H9 (cell line): ENCODE results near the gene CCDC70. TPM values are rescaled to one million over a fixed set of nuclear protein-coding genes. Genes with fewer than 3 reads are reported as not detected.
A peak's percentile ranks its signal among the peaks of the same experiment; 100 is the strongest.
"Not testable (repeated sequence)": the region's sequence is repeated elsewhere in the genome, so short reads cannot be mapped to it uniquely, and the experiment has no call there.

Source experiments
- DNase-seq: peaks from one replicate; pipeline ENCODE4 v3.0.0-alpha.2; 2017
- H2AFZ ChIP-seq: one replicate; pipeline ENCODE4 v1.6.1; 2013; ENCODE audit warnings: mild to moderate bottlenecking, low read length, control low read depth, moderate library complexity
- H2AK5ac ChIP-seq: 2 replicates; pipeline ENCODE4 v1.6.1; 2013; ENCODE audit warnings: low read length, control low read depth, mixed read lengths; ENCODE audit not compliant: insufficient read length
- H2BK120ac ChIP-seq: one replicate; pipeline ENCODE4 v1.6.1; 2013; ENCODE audit warnings: low read depth, mild to moderate bottlenecking, low read length, control low read depth, inconsistent platforms; ENCODE audit not compliant: poor library complexity, severe bottlenecking
- H2BK12ac ChIP-seq: 2 replicates; pipeline ENCODE4 v1.6.1; 2013; ENCODE audit warnings: low read length, control low read depth, mixed read lengths, low read depth; ENCODE audit not compliant: insufficient read length
- H2BK15ac ChIP-seq: 2 replicates; pipeline ENCODE4 v1.6.1; 2013; ENCODE audit warnings: low read depth, low read length, control low read depth
- H2BK20ac ChIP-seq: one replicate; pipeline ENCODE4 v1.6.1; 2013; ENCODE audit warnings: low read depth, mild to moderate bottlenecking, low read length, control low read depth, inconsistent platforms; ENCODE audit not compliant: poor library complexity, severe bottlenecking
- H2BK5ac ChIP-seq: 2 replicates; pipeline ENCODE4 v1.6.1; 2013; ENCODE audit warnings: low read length, control low read depth, mixed read lengths; ENCODE audit not compliant: insufficient read length
- H3K14ac ChIP-seq: 2 replicates; pipeline ENCODE4 v1.6.1; 2013; ENCODE audit warnings: low read length, control low read depth; ENCODE audit not compliant: insufficient read depth
- H3K18ac ChIP-seq: 2 replicates; pipeline ENCODE4 v1.6.1; 2013; ENCODE audit warnings: low read depth, mild to moderate bottlenecking, mixed read lengths, low read length, control low read depth; ENCODE audit not compliant: insufficient read length
- H3K23ac ChIP-seq: 2 replicates; pipeline ENCODE4 v1.6.1; 2013; ENCODE audit warnings: low read length, control low read depth, mixed read lengths, low read depth; ENCODE audit not compliant: insufficient read length
- H3K23me2 ChIP-seq: 2 replicates; pipeline ENCODE4 v1.6.1; 2013; ENCODE audit warnings: low read depth, mild to moderate bottlenecking, mixed read lengths, low read length, control low read depth; ENCODE audit not compliant: insufficient read length, poor library complexity, severe bottlenecking
- H3K27ac ChIP-seq: 2 replicates; pipeline ENCODE4 v1.5.1; 2013; ENCODE audit warnings: low read length, control low read depth, mixed read lengths, low read depth; ENCODE audit not compliant: insufficient read length
- H3K27me3 ChIP-seq: 2 replicates; pipeline ENCODE4 v1.6.1; 2013; ENCODE audit warnings: low read length, control low read depth, inconsistent platforms; ENCODE audit not compliant: insufficient read depth
- H3K4ac ChIP-seq: 2 replicates; pipeline ENCODE4 v1.6.1; 2013; ENCODE audit warnings: low read depth, mild to moderate bottlenecking, control low read depth, inconsistent platforms, low read length, moderate library complexity
- H3K4me1 ChIP-seq: 2 replicates; pipeline ENCODE4 v1.6.1; 2013; ENCODE audit warnings: low read length, control low read depth, inconsistent platforms; ENCODE audit not compliant: insufficient read depth
- H3K4me2 ChIP-seq: 2 replicates; pipeline ENCODE4 v1.6.1; 2013; ENCODE audit warnings: low read length, control low read depth, mixed read lengths; ENCODE audit not compliant: insufficient read length, insufficient read depth
- H3K56ac ChIP-seq: 2 replicates; pipeline ENCODE4 v1.6.1; 2013; ENCODE audit warnings: low read depth, mild to moderate bottlenecking, mixed read lengths, low read length, control low read depth; ENCODE audit not compliant: insufficient read length
- H3K79me1 ChIP-seq: 2 replicates; pipeline ENCODE4 v1.6.1; 2013; ENCODE audit warnings: low read depth, mild to moderate bottlenecking, moderate library complexity, low read length, control low read depth, inconsistent platforms; ENCODE audit not compliant: insufficient read depth, poor library complexity, severe bottlenecking
- H3K79me2 ChIP-seq: 2 replicates; pipeline ENCODE4 v1.6.1; 2013; ENCODE audit warnings: low read length, control low read depth, inconsistent platforms; ENCODE audit not compliant: insufficient read depth
- H3K9ac ChIP-seq: 2 replicates; pipeline ENCODE4 v1.6.1; 2013; ENCODE audit warnings: low read length, control low read depth, mixed read lengths; ENCODE audit not compliant: insufficient read length; ENCODE audit errors: extremely low read depth
- H3K9me3 ChIP-seq: one replicate; pipeline ENCODE4 v1.6.1; 2013; ENCODE audit warnings: low read depth, low read length, inconsistent platforms; ENCODE audit not compliant: control insufficient read depth
- H3T11ph ChIP-seq: one replicate; pipeline ENCODE4 v1.6.1; 2013; ENCODE audit warnings: mild to moderate bottlenecking, low read length, control low read depth, inconsistent platforms
- H4K20me1 ChIP-seq: one replicate; pipeline ENCODE4 v1.6.1; 2013; ENCODE audit not compliant: control insufficient read depth, insufficient read length, insufficient read depth
- H4K5ac ChIP-seq: 2 replicates; pipeline ENCODE4 v1.6.1; 2013; ENCODE audit warnings: low read depth, mild to moderate bottlenecking, mixed read lengths, low read length, control low read depth; ENCODE audit not compliant: insufficient read length
- H4K8ac ChIP-seq: replicated peaks from 2 replicates; pipeline ENCODE4 v1.6.1; 2013; ENCODE audit warnings: low read length, control low read depth, mixed read lengths, low read depth; ENCODE audit not compliant: insufficient read length
- H4K91ac ChIP-seq: 2 replicates; pipeline ENCODE4 v1.6.1; 2013; ENCODE audit warnings: low read depth, mild to moderate bottlenecking, moderate library complexity, mixed read lengths, low read length, control low read depth; ENCODE audit not compliant: insufficient read length
- H3K27ac Mint-ChIP-seq, 3 experiments: 2 replicates in 2 of 3; 3 replicates in 1 of 3; pipeline ENCODE4 v1.8.0; 2020 to 2021; ENCODE audit warnings: mixed read lengths in 3 of 3, mild to moderate bottlenecking in 1 of 3, moderate library complexity in 1 of 3
- H3K27me3 Mint-ChIP-seq: 2 replicates; pipeline ENCODE4 v1.8.0; 2021; ENCODE audit warnings: low read depth, mild to moderate bottlenecking, moderate library complexity, mixed read lengths
- H3K36me3 Mint-ChIP-seq, 3 experiments: 2 replicates in 2 of 3; 3 replicates in 1 of 3; pipeline ENCODE4 v1.8.0; 2020 to 2021; ENCODE audit warnings: low read depth in 3 of 3, mixed read lengths in 3 of 3; ENCODE audit not compliant: insufficient read depth in 1 of 3
- H3K4me1 Mint-ChIP-seq, 2 experiments: 2 replicates each; pipeline ENCODE4 v1.8.0; 2020; ENCODE audit warnings: mixed read lengths in 2 of 2
- H3K4me3 Mint-ChIP-seq, 2 experiments: 2 replicates in 1 of 2; 3 replicates in 1 of 2; pipeline ENCODE4 v1.8.0; 2020 to 2021; ENCODE audit warnings: mild to moderate bottlenecking in 2 of 2, mixed read lengths in 2 of 2, moderate library complexity in 1 of 2
- H3K9me3 Mint-ChIP-seq, 2 experiments: 2 replicates in 1 of 2; 3 replicates in 1 of 2; pipeline ENCODE4 v1.8.0; 2020; ENCODE audit warnings: mild to moderate bottlenecking in 2 of 2, mixed read lengths in 2 of 2, moderate library complexity in 1 of 2
- CTCF ChIP-seq: fragments of 200-600 bp; sonication (generic); conservative IDR thresholded peaks from 3 replicates; pipeline ENCODE4 v1.8.0; 2021; ENCODE audit warnings: antibody characterized with exemption, mild to moderate bottlenecking
- WGBS: extraction: QIAGEN DNeasy Blood & Tissue Kit; methylation state at CpG from one replicate; pipeline ENCODE4 v1.1.7; 2013; ENCODE audit warnings: missing lambda C conversion rate, low lambda C conversion rate, mixed read lengths; ENCODE audit not compliant: insufficient read length; ENCODE audit errors: extremely low coverage; 5-methylcytosine and 5-hydroxymethylcytosine counted together
- total RNA-seq: library from RNA; stranded (reverse); gene quantifications from 2 replicates; pipeline ENCODE4 v1.2.1, GENCODE V29; 2021

The CCDC70 gene
- total RNA-seq, 1 experiment from 2014 or later, result not detected

GRCh38 chr13:51907040-51907732 is 45.4 kb downstream of the CCDC70 start:
- H3K4me3 Mint-ChIP-seq, result no peak overlapping the region
- Histone ChIP-seq H2BK12ac (no peak overlapping the region), H3K14ac (no peak overlapping the region), H2AK5ac (no peak overlapping the region), H3K27ac (no peak overlapping the region), H3K4ac (no peak overlapping the region), H3K27me3 (no peaks in the 10 kb centered on the region), H3K56ac (no peak overlapping the region), H4K91ac (no peak overlapping the region), H4K8ac (no peak overlapping the region), H3K23me2 (no peaks in the 10 kb centered on the region), H3K79me1 (no peaks in the 10 kb centered on the region), H3K4me1 (no peaks in the 10 kb centered on the region), H3K23ac (no peak overlapping the region), H4K20me1 (no peaks in the 10 kb centered on the region), H2BK15ac (no peak overlapping the region), H3K79me2 (no peaks in the 10 kb centered on the region), H2BK120ac (no peak overlapping the region), H2BK20ac (no peak overlapping the region), H3K9me3 (no peaks in the 10 kb centered on the region), H2BK5ac (no peak overlapping the region), H3T11ph (no peak overlapping the region), H2AFZ (no peak overlapping the region), H4K5ac (no peak overlapping the region), H3K4me2 (no peak overlapping the region), H3K9ac (no peak overlapping the region), H3K18ac (no peak overlapping the region)
- H3K9me3 Mint-ChIP-seq, result no peaks in the 10 kb centered on the region
- TF ChIP-seq CTCF, result no peak
- no CpG with 5 or more reads among the region's 8 CpGs for WGBS
- peak; percentile 10 for DNase-seq
- peaks cover 13 to 21% of the 10 kb centered on the region in 2 experiments for H3K4me1 Mint-ChIP-seq
- H3K27me3 Mint-ChIP-seq, result peaks cover 4% of the 10 kb centered on the region
- H3K36me3 Mint-ChIP-seq, result no peaks in the 10 kb centered on the region
- H3K27ac Mint-ChIP-seq, result no peak overlapping the region

GRCh38 chr13:51909265-51909664 is 47.5 kb downstream of the CCDC70 start:
- not testable (repeated sequence) for H3K4me2 ChIP-seq, H2BK20ac ChIP-seq
- no CpG with 5 or more reads among the region's 5 CpGs for WGBS

More at GRCh38 chr13:51909265-51909664, 47.5 kb downstream of the CCDC70 start:
- not testable (repeated sequence) for H3T11ph ChIP-seq, H3K56ac ChIP-seq, H3K23me2 ChIP-seq, H2BK5ac ChIP-seq, H3K79me2 ChIP-seq, H3K4me3 Mint-ChIP-seq, H3K27ac ChIP-seq, H3K36me3 Mint-ChIP-seq, H3K9ac ChIP-seq, H2BK12ac ChIP-seq, H2AK5ac ChIP-seq, H3K27me3 ChIP-seq, H3K79me1 ChIP-seq, H4K8ac ChIP-seq, H3K4ac ChIP-seq, H4K91ac ChIP-seq, H2BK15ac ChIP-seq, H3K4me1 ChIP-seq, H3K18ac ChIP-seq, H3K9me3 Mint-ChIP-seq, H3K23ac ChIP-seq, H4K5ac ChIP-seq, H3K27ac Mint-ChIP-seq, H3K9me3 ChIP-seq, DNase-seq, H4K20me1 ChIP-seq, H2AFZ ChIP-seq, H2BK120ac ChIP-seq, H3K14ac ChIP-seq, H3K27me3 Mint-ChIP-seq
- peaks cover 20 to 26% of the 10 kb centered on the region in 2 experiments for H3K4me1 Mint-ChIP-seq
